HG02759 (cell line): ENCODE measurements around the gene MSL1.

Experiments
- ATAC-seq: cut with Tn5 transposase; IDR thresholded peaks from one replicate; pipeline ENCODE4 v1.9.1; 2021; ENCODE audit warnings: mild to moderate bottlenecking, moderate library complexity; ENCODE audit not compliant: unreplicated experiment

Gene MSL1, protein sequence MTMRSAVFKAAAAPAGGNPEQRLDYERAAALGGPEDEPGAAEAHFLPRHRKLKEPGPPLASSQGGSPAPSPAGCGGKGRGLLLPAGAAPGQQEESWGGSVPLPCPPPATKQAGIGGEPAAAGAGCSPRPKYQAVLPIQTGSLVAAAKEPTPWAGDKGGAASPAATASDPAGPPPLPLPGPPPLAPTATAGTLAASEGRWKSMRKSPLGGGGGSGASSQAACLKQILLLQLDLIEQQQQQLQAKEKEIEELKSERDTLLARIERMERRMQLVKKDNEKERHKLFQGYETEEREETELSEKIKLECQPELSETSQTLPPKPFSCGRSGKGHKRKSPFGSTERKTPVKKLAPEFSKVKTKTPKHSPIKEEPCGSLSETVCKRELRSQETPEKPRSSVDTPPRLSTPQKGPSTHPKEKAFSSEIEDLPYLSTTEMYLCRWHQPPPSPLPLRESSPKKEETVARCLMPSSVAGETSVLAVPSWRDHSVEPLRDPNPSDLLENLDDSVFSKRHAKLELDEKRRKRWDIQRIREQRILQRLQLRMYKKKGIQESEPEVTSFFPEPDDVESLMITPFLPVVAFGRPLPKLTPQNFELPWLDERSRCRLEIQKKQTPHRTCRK

DNA sequence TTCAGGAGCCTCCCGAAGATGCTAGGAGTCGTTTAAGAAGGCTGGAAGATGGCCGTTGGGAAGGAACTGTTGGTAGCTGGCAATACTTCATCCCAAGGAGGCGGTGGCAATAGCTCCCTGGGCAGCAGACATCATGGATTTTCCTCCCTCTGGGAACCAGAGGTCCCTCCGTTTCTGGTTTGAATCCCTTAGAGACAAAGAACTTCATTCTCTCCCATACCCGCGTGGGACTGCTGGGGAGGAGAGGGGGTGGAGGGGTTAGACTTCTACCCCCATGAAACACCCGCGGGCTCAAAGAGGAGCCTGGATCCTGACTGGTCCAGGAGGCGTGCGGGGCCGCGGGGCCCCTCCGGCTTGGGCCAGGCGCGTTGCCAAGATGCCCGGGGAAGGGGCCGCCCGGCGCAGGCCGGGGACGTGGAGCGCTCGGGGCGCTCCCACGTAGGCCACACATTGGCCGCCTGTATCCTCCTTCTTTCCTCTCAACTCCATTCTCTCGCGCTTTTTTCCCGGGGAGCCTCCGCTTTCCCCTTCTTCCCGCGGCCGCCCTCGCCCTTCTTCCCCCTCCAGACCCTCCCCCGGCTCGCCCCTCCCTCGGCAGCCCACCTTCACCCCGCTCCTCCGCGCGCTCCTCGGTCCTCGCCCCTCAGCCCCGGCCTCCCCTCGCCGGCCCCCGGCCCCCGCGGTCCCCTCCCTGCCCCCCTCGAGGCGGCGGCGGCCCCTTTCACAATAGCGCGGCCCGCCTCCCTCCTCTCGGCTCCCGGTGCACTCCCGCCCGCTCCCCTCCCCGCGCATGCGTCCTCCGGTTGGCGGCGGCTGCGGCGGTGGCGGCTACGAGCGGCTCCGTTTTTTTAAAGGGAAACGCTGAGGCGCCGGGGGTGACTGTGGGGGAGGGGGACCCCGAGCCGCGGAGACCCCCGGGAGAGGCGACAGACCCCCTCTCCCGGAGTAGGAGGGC is at the start of gene MSL1:
Gene MSL1, plus strand, starts transcription at position 791 of the 955 bp plus-strand sequence. CDS start 642 bp downstream, outside the sequence.
- ATAC-seq: peak; percentile 66

DNA sequence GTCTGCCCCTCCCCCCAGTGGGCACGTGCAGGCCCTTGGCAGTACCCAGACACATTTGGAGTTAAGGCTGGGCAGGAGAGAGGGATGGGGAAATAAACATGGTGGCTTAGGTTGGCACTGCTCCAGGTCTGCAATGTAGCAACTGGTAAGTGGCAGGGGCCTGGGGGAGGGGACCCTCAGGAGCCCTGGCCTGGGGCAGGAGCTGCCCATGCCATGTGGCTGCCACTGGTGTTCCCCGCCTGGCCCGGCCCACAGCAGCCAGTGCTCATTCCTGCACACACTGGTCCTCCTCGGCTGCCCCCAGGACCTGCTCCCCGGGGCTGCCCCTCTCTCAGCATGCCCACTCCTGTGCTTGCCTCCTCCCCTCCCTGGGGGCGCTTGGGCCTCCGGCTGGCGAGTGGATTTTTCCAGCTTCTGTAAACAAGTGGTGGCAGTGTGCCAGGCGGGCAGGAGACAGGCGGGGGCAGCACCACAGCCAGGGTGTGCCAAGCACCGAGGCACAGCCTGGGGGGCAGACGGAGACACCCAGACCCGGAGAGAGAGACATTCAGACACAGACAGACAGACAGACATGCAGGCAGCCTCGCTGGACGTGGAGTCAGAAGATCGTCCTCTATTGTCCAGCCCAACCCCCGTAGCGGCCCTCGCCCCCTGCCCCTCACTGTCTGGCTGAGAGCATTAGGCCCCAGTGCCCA is 49.6 kb upstream of the MSL1 start:
- no peak for ATAC-seq

DNA sequence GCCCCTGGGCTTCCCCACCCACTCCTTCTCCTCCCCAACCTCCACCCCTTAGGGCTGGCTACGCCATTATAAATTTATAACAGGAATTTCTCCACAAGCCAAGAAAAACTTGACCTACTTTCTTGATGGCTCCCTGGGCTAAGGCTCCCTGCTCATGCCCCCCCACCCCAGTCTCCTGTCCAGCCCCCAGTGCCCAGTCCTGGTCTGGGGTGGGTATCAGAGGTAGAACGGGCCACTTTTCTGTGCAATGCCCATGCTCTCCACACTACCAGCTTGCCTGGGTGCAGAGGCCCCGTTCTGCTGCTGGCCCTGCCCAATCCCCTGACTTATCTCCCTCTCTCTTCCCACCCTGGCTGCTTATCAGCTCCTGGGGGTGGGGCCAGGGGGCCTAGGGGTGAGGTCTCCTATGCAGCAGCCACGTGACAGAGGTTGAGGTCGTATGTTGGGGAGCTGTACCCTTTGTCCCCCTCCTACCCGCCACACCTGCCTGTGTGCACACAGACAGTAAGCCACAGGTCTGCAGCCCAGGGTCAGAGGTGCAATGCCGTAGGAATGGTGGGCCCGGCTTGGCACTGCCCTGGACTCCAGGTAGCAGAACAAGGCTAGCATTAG is 48.9 kb upstream of the MSL1 start:
- no peak for ATAC-seq

DNA sequence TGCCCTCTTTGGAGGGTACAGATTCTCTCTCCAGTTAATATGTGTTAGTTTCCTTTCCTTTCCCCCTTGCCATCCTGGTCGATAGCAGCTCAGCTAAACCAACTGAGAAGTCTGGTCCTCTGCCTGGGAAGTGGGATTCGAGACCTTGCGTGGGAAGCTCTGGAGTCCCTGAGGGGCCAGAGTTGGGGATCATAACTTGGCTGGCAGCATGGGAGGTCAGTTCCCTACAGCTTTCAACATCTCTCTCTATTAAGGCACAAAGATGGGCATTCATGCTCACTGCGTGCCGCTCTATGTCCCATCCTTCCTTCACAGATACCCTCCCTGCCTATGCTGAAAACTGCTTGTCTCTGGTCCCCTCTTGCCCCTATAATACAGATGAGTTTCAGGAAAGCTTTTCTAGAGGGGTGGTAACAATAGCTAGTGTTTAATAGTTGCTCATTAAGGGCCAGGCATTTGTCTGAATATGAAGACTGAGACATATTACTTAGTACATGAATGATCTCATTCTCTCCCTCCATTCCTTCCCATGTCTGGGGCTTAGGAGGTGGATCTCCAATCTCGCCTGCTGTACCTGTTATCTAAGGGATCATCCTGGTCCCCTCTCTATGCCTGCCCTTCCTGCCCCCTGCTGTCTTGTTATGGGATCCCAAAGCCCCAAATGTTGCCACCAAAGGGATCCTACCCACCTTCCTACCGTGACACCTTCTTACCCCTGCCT is 48.2 kb upstream of the MSL1 start:
- ATAC-seq: no peak

DNA sequence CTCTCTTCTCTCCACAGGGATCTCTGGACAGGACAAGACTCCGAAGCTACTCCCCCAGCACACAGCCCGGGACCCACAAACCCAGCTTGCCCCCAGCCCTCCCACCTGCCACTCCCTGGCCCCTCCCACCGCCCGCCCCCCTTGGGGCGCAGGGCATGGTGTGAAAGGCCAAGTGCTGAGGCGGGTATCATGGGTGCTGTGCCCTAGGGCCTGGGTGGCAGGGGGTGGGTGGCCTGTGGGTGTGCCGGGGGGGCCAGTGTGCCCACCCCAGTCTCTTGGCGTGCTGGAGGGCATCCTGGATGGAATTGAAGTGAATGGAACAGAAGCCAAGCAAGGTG is 47.6 kb upstream of the MSL1 start:
- no peak for ATAC-seq

DNA sequence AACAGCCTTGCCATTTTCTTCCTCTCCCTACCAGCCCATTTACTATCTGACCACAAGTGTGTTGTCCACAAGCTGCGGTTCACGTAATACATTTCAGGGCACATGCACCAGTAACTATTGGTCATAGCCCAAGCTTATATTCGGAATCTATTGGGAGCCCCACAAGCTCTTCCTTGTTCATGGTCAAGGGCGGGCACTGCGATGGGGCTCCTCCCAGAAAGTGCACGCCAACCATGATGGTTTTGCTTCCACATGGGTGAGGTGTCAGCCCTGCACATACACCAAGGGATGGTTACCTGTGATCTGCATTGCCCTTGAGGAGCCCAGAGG is 46.9 kb upstream of the MSL1 start:
- no peak for ATAC-seq

DNA sequence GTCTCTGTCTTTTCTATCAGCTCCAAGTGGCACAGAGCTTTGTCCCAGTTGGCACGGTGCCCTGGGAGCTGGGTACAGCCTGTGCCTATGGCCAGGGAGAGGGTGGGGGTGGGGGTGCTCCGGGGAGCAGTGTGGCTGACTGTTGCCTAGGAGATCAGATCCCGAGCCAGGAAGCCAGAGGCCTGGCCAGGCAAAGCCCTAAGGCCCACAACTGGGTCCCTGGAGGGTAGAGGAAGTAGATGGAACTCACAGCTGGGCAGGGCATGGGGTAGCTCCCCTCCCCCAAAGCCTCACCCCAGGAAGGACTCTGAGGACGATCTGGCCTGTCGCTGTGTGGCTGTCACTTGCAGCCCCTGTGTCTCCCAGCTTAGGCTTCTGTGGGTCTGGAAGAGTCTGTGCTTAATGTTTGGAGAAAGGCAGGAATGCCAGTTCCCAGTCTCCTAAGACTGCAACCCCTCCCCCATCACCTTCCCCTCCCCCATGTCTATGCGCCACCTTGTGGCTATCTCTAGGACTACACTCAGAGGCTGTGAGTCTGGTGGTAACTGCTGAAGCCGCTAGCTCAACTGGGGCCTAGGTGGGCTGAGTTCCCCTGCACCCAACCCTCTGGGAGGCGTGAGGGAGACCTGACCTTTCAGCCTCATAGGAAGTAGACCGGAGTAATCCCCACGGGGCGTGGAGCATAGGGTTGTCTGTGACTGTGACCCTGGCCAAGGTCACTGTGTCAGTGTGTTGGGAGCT is 46.4 kb upstream of the MSL1 start:
- ATAC-seq: no peak

DNA sequence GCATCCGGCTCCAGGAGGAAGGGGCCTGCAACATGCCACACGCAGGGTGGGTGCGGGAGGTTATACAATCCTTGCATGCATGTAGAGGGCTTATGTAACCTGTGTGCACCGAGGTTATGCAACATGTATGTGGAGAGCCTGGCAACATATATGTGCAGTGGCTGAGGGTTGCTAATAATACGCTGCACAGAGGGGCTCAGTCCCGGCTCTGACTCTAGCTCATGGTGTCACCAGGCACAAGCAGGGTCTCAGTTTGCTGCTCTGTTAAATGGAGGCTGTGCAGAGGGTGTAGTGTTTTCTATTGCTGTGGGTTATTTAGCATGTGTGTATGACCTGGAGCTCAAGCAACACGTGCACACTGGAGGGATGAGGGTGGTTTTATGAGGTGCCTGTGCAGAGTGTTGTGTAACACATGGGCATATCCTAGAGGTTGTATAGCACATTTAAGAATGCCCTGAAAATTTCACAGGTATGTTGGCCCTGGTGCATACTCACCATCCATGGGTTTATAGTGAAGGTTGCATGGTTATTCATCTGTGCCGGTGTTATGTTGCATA is 45.8 kb upstream of the MSL1 start:
- no peak for ATAC-seq

DNA sequence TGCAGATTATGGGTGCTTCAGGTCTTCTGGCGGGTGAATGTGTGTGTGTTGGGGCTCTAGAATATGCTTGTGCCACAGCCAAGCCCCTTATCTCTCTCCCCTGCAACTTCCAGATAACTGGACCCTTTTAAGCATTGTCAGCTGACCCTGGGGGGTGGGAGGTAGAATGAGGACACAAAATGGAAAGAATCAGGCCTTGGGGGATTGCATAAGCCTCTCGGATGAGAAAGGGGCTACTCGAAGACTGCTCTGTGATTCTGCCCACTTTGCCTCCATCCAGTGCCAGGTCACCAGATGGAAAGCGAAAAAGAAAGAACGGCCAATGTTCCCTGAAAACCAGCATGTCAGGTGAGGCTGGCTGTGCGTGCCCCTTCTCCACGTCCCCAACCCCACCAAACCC is 45.2 kb upstream of the MSL1 start:
- ATAC-seq: no peak

DNA sequence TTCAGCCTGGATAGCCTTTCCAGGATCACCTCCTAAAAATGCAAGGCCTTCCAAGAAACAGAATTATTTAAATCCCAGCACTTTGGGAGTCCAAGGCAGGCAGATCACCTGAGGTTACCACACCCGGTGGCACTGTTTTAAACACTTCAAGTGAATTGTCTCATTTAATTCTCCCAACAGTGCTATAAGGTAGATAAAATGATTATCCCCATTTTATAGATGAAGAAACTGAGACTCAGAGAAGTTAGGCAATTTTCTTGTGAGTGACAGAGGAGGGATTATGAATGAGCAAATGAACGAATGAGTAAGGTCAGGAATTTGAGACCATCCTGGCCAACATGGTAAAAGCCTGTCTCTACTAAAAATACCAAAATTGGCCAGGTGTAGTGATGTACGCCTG is 42.2 kb upstream of the MSL1 start:
- no peak for ATAC-seq

DNA sequence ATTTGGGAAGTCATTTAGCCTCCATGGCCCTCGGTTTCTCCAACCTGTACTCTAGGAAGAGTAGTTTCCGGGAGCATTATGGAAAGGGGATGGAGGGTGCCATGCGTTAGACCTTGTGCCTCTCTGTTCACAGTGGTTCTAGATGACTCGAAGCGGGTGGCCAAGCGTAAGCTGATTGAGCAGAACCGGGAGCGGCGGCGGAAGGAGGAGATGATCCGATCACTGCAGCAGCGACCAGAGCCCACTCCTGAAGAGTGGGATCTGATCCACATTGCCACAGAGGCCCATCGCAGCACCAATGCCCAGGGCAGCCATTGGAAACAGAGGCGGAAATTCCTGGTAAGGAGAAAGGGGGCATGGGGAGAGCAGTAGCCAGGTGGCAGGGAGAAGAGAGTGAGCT is 37.3 kb upstream of the MSL1 start:
- ATAC-seq: no peak

DNA sequence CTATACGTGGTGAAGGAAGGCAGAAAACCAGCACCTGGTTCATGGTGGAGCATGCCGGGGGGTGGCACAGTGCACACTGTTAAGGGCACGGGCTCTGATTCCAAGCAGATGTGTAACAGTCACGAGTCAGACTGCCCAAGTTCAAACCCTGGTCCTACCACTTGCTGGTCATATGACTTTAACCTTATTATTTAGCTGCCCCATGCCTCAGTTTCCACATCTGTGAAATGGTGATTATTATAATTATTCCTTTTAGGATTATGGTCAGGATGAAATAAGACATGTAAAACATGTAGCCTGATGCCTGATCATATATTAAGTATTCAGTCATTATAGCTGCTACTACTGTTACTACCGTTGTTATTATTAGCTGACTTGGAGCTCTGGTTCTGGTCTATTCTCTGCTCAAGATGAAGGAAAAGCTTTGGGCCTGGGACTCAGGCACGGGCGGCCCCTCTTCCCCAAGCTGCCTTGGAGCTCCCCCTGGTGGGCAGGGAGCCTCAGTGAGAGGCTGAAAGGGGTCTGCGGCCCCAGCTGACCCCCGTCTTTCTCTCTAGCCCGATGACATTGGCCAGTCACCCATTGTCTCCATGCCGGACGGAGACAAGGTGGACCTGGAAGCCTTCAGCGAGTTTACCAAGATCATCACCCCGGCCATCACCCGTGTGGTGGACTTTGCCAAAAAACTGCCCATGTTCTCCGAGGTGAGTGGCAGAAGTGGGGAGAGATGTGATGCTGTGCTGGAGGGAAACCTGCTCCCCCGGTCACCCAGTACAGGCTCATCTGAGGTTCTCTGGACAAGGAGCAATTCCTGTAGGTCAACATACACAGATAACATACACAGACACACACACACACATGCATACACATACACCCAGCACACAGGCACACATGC is 35.4 kb upstream of the MSL1 start:
- no peak for ATAC-seq

DNA sequence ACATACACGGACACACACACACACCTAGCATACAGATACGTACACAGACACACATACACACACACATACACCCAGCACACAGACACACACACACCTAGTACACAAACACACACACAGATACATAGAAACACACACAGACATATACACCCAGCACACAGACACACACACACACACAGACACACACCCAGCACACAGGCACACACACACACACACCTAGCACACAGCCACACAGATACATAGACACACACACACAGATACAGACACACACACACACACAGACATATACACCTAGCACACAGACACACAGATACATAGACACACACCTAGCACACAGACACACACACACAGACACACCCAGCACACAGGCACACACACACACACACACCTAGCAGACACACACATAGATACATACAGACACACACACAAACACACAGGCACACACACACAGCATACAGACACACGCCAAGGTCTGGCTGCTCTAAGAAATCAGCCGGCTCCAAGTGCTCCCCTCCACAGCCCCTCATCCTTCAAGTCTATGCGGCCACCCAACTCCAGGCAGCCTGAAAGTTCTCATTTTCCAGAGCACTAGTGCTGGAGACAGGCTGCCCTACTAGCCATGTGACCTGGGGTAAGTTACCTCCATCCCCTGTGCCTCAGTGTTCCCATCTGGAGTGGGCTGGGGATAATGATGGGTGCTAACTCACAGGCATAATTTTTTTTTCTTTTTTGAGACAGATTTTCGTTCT is 34.5 kb upstream of the MSL1 start:
- ATAC-seq: no peak

DNA sequence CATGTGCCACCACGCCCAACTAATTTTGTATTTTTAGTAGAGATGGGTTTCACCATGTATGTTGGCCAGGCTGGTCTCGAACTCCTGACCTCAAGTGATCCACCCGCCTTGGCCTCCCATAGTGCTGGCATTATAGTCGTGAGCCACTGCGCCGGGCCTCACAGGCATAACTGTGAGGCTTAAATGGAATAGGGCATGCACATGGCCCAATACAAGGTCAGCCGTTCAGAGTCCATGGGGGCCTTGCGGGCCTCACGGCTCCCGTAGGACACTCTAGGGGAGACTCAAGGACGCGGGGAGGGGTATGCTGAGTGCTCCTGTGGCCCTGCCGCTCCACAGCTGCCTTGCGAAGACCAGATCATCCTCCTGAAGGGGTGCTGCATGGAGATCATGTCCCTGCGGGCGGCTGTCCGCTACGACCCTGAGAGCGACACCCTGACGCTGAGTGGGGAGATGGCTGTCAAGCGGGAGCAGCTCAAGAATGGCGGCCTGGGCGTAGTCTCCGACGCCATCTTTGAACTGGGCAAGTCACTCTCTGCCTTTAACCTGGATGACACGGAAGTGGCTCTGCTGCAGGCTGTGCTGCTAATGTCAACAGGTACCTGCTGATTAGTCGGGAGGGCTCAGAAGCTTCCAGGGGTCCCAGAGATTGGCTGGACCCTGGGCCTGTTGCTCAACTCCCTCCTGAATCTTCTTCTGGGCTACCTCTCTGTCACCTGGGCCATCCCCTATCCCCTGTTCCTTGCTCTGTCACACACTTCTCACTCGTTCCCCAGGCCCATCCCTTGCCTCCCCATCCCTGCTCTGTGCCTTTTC is 33.7 kb upstream of the MSL1 start:
- no peak for ATAC-seq

DNA sequence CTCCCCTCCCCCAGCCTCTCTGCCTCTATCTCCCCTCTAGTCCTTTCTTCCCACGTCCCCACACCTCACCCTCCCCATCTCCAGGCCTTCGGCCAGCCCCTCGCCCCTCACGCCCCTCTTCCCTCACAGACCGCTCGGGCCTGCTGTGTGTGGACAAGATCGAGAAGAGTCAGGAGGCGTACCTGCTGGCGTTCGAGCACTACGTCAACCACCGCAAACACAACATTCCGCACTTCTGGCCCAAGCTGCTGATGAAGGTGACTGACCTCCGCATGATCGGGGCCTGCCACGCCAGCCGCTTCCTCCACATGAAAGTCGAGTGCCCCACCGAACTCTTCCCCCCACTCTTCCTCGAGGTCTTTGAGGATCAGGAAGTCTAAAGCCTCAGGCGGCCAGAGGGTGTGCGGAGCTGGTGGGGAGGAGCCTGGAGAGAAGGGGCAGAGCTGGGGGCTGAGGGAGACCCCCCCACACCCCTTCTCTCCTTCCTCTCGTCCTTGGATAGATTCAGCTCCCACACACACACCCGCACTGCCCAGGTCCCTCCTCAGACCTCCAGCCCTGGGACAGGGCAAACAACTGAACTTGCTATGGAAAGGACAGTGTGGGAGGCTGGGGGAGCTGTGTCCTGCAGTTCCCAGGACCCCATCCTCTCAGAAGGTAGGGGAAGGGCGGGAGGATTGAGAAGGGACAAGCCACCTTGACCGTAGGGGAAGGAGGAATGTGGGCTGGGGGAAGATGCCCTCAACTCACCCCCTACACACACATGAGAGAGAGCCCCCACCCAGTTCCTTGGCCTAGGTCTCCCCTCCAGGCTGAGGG is 32.5 kb upstream of the MSL1 start:
- ATAC-seq: no peak
